Measurements from ENCODE around the gene MAPT. TPM values are rescaled to one million over a fixed set of nuclear protein-coding genes. Genes with fewer than 3 reads are reported as not detected.
"Not testable (repeated sequence)": the region's sequence is repeated elsewhere in the genome, so short reads cannot be mapped to it uniquely, and the experiment has no call there.

MAPT gene
- polyA plus RNA-seq, 1 experiment, result 0.16 TPM

DNA sequence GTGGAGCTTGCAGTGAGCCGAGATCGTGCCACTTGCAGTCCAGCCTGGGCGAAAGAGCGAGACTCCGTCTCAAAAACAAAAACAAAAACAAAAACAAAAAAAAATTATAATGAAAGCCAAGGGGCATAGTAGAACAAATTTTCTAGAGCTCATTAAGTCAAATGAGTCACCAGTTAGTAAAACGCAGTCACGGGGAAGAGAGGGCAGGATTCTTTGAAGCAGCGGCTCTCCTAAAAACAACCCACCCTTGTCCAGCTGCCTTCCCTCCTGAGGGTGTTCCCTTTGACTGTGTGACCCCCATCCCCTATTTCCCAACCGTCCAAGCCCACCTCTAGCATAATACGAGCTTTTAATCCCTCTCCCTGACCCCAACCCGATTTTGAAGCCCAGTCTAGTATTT is 60.6 kb downstream of the MAPT start:
- TF ChIP-seq CTCF (IDR thresholded peaks at IDR 0.05; ENCODE audit: insufficient read depth, low read depth, low read length), result no peak
- ChIA-PET POLR2A (no interaction called here), CTCF (interaction anchor here (0.6 to 0.9 kb wide), 4 partner anchors 9 to 124 kb away, joined by 3 to 4 read pairs (median 3); no protein-coding TSS in a partner anchor)
- DNase-seq (ENCODE audit: low read depth), result no peak
- Histone ChIP-seq H3K36me3 (ENCODE audit: control insufficient read depth, insufficient read depth, low read length) (no peaks in the 10 kb centered on the region), H3K4me3 (ENCODE audit: low read depth, low read length) (no peak overlapping the region), H3K27me3 (ENCODE audit: control insufficient read depth, insufficient read depth, low read length) (peaks cover 4% of the 10 kb centered on the region)

DNA sequence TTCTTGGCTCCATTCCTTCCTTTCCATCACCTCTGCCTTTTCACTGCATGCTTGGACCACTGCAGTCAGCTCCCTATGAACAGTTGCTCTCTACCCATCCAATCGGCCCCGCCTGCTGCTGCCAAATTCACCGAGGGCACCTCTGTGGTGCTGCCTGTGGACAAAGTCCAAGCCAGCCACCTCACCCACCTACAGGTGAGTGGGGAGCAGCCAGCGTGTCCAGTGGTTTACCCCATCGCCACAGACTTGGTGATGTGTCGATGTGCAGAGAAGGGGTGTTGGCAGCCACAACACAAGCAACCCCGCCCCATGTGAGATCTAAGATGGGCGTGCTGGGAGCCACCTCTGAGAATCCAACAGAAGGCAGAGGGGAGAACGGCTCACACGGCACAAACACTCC is 61.0 kb downstream of the MAPT start:
- TF ChIP-seq CTCF (IDR thresholded peaks at IDR 0.05; ENCODE audit: insufficient read depth, low read depth, low read length), result no peak
- POLR2A ChIA-PET, result no interaction called here
- DNase-seq (ENCODE audit: low read depth), result no peak
- Histone ChIP-seq H3K36me3 (ENCODE audit: control insufficient read depth, insufficient read depth, low read length) (no peaks in the 10 kb centered on the region), H3K4me3 (ENCODE audit: low read depth, low read length) (no peak overlapping the region), H3K27me3 (ENCODE audit: control insufficient read depth, insufficient read depth, low read length) (peaks cover 3% of the 10 kb centered on the region)
- CTCF ChIA-PET, result interaction anchor here (0.6 to 0.8 kb wide), 3 partner anchors 9 to 124 kb away, joined by 3 to 4 read pairs (median 3); no protein-coding TSS in a partner anchor

- H3K4me3 ChIP-seq (ENCODE audit: low read depth, low read length), result no peak overlapping the region
- TF ChIP-seq CTCF (IDR thresholded peaks at IDR 0.05; ENCODE audit: insufficient read depth, low read depth, low read length), result no peak
- ChIA-PET POLR2A (no interaction called here), CTCF (no interaction called here)
- DNase-seq (ENCODE audit: low read depth), result no peak
- H3K36me3 ChIP-seq (ENCODE audit: control insufficient read depth, insufficient read depth, low read length), result no peaks in the 10 kb centered on the region
- H3K27me3 ChIP-seq (ENCODE audit: control insufficient read depth, insufficient read depth, low read length), result peaks cover 3% of the 10 kb centered on the region; the same call in 1 of the 2 replicates
Measured at GRCh38 chr17:45956090-45956489, 61.7 kb downstream of the MAPT start.

GRCh38 chr17:45956746-45957145 is 62.4 kb downstream of the MAPT start:
- H3K4me3 ChIP-seq (ENCODE audit: low read depth, low read length); H3K36me3 ChIP-seq (ENCODE audit: control insufficient read depth, insufficient read depth, low read length); POLR2A ChIA-PET; DNase-seq (ENCODE audit: low read depth); CTCF ChIA-PET; H3K27me3 ChIP-seq (ENCODE audit: control insufficient read depth, insufficient read depth, low read length): not testable (repeated sequence)

- CTCF ChIA-PET, result interaction anchor here (0.7 kb wide), 1 partner anchor 9 kb away, joined by 3 read pairs; no protein-coding TSS in a partner anchor
Measured at GRCh38 chr17:45958307-45958706, 64.0 kb downstream of the MAPT start.

More at GRCh38 chr17:45958307-45958706, 64.0 kb downstream of the MAPT start:
- DNase-seq (ENCODE audit: low read depth), result no peak
- Histone ChIP-seq H3K4me3 (ENCODE audit: low read depth, low read length) (no peak overlapping the region), H3K27me3 (ENCODE audit: control insufficient read depth, insufficient read depth, low read length) (peaks cover 3% of the 10 kb centered on the region; the same call in 1 of the 2 replicates), H3K36me3 (ENCODE audit: control insufficient read depth, insufficient read depth, low read length) (no peaks in the 10 kb centered on the region)
- TF ChIP-seq CTCF (IDR thresholded peaks at IDR 0.05; ENCODE audit: insufficient read depth, low read depth, low read length), result no peak
- POLR2A ChIA-PET, result no interaction called here
